ENCODE results near the gene CEP76.
A peak's percentile ranks its signal among the peaks of the same experiment; 100 is the strongest.

CEP76 gene

DNA sequence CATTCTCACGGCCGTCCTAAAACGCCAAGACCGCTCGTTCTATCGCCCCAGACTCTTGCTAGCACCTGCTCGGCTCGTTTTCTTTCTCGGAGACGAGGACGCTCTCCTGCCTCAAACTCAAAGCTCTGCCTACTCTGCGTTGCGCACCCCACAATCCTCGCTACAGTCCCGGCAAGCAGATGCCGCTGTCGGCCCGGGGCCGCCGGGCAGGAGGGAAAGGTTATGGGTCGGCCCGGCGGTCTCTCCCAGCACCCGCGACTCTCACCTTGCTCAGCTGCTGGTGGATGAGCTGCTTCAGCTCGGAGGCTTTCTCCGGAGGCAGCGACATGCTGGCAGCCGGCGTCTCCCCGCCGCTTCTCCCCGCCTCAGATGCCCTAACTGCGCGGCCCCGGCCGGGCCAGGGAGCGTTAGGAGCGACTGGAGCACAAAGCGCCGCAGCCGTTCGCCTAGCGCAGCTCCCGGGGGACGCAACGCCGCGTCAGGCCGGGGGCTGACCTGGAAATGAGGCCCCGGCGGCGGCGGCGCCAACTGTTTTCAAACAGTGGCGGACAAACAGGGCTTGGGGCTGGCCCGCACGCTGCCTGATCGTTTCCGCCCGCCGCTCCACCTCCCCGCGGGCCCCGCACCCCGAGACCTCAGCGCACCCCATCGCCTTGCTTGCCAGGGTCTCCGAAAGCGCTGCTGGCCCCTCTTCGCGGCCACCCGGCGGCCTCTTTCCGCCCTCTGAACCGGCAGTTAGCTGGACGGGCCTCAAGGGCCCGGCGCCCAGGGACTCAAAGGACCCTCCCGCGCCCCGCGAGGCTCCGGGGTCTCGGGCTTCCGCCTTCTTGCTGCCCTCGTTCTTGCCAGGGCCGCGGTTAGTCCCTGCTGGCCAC lies at the start of gene CEP76, which contains the start of gene PSMG2:
Gene CEP76, minus strand, starts transcription at position 503 of the 875 bp plus-strand sequence. Its CDS starts 175 bp downstream, at position 328.
Gene PSMG2, plus strand, starts transcription at position 822 of the 875 bp plus-strand sequence. CDS start 66 bp downstream, outside the sequence.
- peak; percentile 97 for DNase-seq (ENCODE audit: low spot score)

GRCh38 chr18:12751891-12752290 lies 49.4 kb upstream of the CEP76 start:
- DNase-seq (ENCODE audit: low spot score), result no peak

- DNase-seq (ENCODE audit: low spot score), result no peak
Measured at GRCh38 chr18:12751503-12751884, 49.0 kb upstream of the CEP76 start.

DNA sequence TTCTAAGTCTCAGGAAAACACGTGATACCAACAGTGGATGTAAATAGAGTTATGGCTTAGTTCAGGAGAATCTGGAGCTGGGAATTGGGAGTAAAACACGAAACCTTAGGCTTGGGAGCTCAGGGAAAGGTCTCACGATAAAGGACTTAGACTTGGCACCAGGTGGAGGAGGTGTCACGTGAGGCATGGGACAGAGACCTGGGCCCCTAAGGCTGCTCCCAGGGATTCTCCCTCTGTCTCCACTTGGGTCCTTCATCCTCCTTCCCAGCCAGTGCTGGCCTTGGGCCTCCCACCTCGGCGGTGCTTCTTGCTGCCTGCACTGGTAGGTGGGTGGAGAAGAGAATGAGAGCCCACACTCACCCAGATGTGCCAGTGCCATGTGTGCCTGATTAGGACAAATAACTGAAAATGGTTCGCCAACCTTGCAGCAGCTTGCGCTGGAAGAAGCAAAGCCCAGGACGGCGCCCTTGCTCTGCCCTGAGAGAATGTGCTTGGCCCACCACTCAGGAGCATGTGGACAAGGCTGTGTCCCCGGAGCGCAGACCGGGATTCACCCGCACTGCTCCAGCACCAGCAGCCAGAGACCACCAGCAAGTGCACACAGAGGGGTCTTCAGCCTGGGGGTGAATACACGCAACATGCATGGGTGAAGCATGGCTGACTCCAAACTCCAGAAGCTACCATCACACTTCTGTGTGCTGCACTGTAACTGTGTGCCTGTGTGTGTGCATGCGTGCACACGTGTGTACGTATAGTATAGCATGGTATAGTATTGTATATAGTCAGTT lies 48.4 kb upstream of the CEP76 start:
- DNase-seq (ENCODE audit: low spot score), result no peak

DNA sequence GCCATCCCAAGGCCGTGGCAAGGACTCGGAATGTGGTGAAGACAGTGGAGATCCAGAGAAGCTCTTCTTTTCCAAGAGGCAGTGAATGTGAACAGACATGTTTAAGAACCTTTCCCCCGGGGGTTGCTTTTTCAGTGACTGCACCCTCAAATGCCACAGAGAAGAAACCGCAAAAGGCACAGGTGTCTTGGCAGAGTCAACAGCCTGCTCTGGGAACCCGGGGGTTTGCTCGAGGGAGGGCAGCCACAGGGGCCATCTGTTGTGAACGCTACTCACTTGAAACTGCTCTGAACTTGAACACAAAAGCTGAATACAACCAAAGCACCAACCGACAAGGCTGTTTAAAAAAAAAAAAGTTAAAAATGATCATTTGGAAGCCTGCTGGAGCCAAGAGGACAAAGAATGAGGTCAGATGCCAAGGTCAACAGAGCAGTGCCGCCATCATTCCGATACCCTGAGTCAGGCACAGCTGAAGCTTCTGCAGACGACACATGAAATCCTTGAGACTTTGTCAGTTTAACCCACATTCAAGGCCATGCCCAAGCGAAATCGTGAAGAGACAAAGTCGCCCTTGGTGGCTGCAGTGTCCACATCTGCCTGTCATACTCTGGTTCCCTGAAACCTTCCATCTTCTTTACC lies 47.7 kb upstream of the CEP76 start:
- DNase-seq (ENCODE audit: low spot score), result peak; percentile 50

GRCh38 chr18:12749121-12749520 lies 46.6 kb upstream of the CEP76 start:
- DNase-seq (ENCODE audit: low spot score), result no peak

- no peak for DNase-seq (ENCODE audit: low spot score)
Measured at GRCh38 chr18:12748671-12749070, 46.1 kb upstream of the CEP76 start.

- no peak for DNase-seq (ENCODE audit: low spot score)
Measured at GRCh38 chr18:12747530-12748315, 45.2 kb upstream of the CEP76 start.

- DNase-seq (ENCODE audit: low spot score), result peak; percentile 49
Measured at GRCh38 chr18:12745095-12745795, 42.7 kb upstream of the CEP76 start.

DNA sequence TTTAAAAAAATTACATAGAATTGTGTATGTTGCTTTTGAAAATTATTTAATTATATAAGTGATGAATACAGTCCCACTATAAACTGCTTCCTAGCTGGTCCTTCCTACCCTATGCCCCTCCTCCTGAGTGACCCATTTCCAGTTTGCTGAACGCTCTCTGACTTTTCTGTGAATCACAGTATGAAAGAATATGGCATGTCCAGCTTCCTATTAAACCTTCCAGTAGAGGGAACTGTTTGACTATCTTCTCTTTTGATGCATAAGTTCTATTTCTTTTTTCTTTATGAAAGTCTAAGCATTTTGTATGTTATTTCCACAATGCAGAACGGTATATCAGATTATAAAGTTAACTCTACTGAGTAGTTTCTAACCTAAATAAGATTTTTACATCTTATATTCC lies 41.6 kb upstream of the CEP76 start:
- DNase-seq (ENCODE audit: low spot score), result peak; percentile 74

DNA sequence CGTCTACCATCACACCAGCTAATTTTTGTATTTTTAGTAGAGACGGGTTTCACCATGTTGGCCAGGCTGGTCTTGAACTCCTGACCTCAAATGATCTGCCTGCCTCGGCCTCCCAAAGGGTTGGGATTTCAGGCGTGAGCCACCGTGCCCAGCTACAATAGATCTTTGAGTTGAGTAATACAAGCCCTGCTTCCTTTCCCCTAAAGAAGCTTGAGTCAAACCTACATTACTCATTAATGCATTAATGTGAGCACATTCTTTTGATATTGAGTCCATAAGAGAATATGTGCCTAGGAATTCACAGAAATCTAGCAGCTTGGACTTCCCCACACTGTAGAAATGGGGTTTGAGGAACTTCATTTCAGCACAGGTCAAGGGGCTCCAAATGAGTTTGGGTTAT lies 39.9 kb upstream of the CEP76 start:
- no peak for DNase-seq (ENCODE audit: low spot score)

- no peak for DNase-seq (ENCODE audit: low spot score)
Measured at GRCh38 chr18:12741351-12741750, 38.8 kb upstream of the CEP76 start.

GRCh38 chr18:12737243-12737902 lies 34.9 kb upstream of the CEP76 start:
- no peak for DNase-seq (ENCODE audit: low spot score)

DNA sequence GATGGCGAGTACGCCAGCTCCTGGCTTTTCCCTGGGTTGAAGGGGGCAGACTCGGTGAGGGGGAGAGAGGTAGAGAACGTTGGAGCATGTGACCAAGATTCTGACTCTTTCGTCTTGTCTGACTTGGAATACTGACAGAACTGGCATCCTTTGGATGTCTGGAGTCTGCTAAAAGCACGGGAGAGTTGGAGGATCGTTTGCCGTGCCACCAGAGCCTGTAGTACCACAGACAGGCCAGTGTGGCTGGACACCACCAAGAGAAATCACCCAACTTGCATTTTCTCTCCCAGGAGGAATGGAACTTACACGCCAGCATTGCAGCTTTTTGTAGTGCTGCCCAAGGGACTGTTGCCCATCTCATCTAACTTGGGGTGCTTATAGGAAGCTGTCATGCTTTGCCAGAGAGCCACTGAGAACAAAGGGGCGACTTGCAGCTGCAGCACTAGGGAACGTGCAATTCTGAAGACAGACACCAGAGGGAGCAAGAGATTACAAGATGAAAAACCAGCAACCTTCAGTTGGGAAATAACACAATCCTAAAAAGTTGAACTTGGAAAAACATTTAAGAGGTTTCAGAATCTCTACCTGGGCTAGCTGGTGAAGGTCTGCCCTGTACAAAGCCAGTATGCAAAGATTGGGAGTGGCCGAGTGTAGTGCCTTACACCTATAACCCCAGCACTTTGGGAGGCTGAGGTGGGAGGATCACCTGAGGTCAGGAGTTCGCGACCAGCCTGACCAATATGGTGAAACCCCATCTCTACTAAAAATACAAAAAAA lies 24.4 kb upstream of the CEP76 start:
- DNase-seq (ENCODE audit: low spot score), result peak; percentile 83

GRCh38 chr18:12726331-12726730 lies 23.8 kb upstream of the CEP76 start:
- no peak for DNase-seq (ENCODE audit: low spot score)

- DNase-seq (ENCODE audit: low spot score), result no peak
Measured at GRCh38 chr18:12722731-12723130, 20.2 kb upstream of the CEP76 start.

GRCh38 chr18:12721495-12722275 lies 19.2 kb upstream of the CEP76 start:
- no peak for DNase-seq (ENCODE audit: low spot score)

DNA sequence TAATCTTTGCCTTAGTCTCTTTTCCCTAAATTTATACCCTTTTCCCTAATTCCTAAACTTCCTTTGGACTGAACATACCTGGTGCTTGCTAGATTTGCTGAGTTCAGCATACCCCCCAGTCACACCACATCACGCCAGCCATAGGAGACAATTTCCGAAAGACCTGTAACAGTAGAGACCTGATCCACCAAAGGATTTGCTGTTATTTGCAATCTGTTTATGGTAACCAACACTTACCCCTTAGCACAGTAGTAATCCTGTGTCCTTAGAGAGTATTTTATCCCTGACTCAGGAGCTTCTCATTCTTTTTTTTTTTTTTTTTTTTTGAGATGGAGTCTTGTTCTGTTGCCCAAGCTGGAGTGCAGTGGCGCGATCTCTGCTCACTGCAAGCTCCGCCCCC lies 8.9 kb upstream of the CEP76 start:
- no peak for DNase-seq (ENCODE audit: low spot score)

- DNase-seq (ENCODE audit: low spot score), result peak; percentile 47
Measured at GRCh38 chr18:12703664-12704063, 1.1 kb upstream of the CEP76 start.
